Neural cell (in vitro differentiated cells): ENCODE results near the gene ADAMTS4.

ENCODE experiments used
- CTCF ChIP-seq: fragments of 450-650 bp; IDR thresholded peaks from 2 replicates; pipeline ENCODE4 v1.5.1; 2014; ENCODE audit warnings: antibody characterized with exemption, mild to moderate bottlenecking, moderate library complexity; ENCODE audit not compliant: poor library complexity, severe bottlenecking
- EZH2 ChIP-seq: fragments of 200-600, 300-800 bp; shearing (Covaris generic), sonication (generic); IDR thresholded peaks from 2 replicates; pipeline ENCODE4 v1.6.1; 2014; ENCODE audit warnings: antibody characterized with exemption, low read length, borderline replicate concordance, mild to moderate bottlenecking; ENCODE audit not compliant: insufficient read depth, poor library complexity, severe bottlenecking
- POLR2AphosphoS5 ChIP-seq: IDR thresholded peaks from 2 replicates; pipeline ENCODE4 v1.6.1; 2012
- SMC3 ChIP-seq: fragments of 450-650 bp; conservative IDR thresholded peaks from 2 replicates; pipeline ENCODE4 v1.6.1; 2014; ENCODE audit warnings: antibody characterized with exemption, mild to moderate bottlenecking, moderate library complexity; ENCODE audit not compliant: poor library complexity

- no peak for TF ChIP-seq CTCF
- TF ChIP-seq POLR2AphosphoS5 = no peak
- TF ChIP-seq EZH2 = no peak
- TF ChIP-seq SMC3 = no peak
These were observed 31.0 kb upstream of the ADAMTS4 start for GRCh38 chr1:161229896-161230295.
